ENCODE data around the gene TMEM220.
"Not testable (repeated sequence)": the region's sequence is repeated elsewhere in the genome, so short reads cannot be mapped to it uniquely, and the experiment has no call there.

TMEM220 gene

GRCh38 chr17:10716218-10716617 lies 13.6 kb downstream of the TMEM220 start:
- H3K27me3 ChIP-seq (ENCODE audit: control insufficient read depth in 2 of 2, insufficient read depth in 2 of 2, low read length in 2 of 2) = no peaks in the 10 kb centered on the region
- peaks cover 18 to 19% of the 10 kb centered on the region in 2 donors for H3K36me3 ChIP-seq (ENCODE audit: control insufficient read depth in 2 of 2, insufficient read depth in 2 of 2, low read length in 2 of 2)
- H3K9ac ChIP-seq (ENCODE audit: low read depth in 1 of 2, low read length in 2 of 2) = no peak overlapping the region
- H3K4me3 ChIP-seq (ENCODE audit: low read length in 2 of 2) = no peak overlapping the region
- no peaks in the 10 kb centered on the region for H3K4me1 ChIP-seq (ENCODE audit: control insufficient read depth in 2 of 2, insufficient read depth in 2 of 2, low read length in 2 of 2)
- H3K9me3 ChIP-seq (ENCODE audit: control insufficient read depth in 2 of 2, low read length in 2 of 2) = no peaks in the 10 kb centered on the region
- no peak overlapping the region for H3K27ac ChIP-seq (ENCODE audit: low read depth in 2 of 2, low read length in 2 of 2)

- no peak overlapping the region for H3K4me3 ChIP-seq (ENCODE audit: low read length in 2 of 2)
- H3K36me3 ChIP-seq (ENCODE audit: control insufficient read depth in 2 of 2, insufficient read depth in 2 of 2, low read length in 2 of 2) = peaks cover 33 to 36% of the 10 kb centered on the region in 2 donors
Observed at GRCh38 chr17:10713318-10713717, 16.5 kb downstream of the TMEM220 start.

GRCh38 chr17:10705727-10706126 lies 24.1 kb downstream of the TMEM220 start:
- H3K4me3 ChIP-seq (ENCODE audit: low read length in 2 of 2) = no peak overlapping the region
- H3K9me3 ChIP-seq (ENCODE audit: control insufficient read depth in 2 of 2, low read length in 2 of 2) = no peaks in the 10 kb centered on the region
- H3K4me1 ChIP-seq (ENCODE audit: control insufficient read depth in 2 of 2, insufficient read depth in 2 of 2, low read length in 2 of 2) = no peaks in the 10 kb centered on the region
- peaks cover 29 to 37% of the 10 kb centered on the region in 2 donors for H3K36me3 ChIP-seq (ENCODE audit: control insufficient read depth in 2 of 2, insufficient read depth in 2 of 2, low read length in 2 of 2)
- H3K27me3 ChIP-seq (ENCODE audit: control insufficient read depth in 2 of 2, insufficient read depth in 2 of 2, low read length in 2 of 2) = no peaks in the 10 kb centered on the region
- no peak overlapping the region for H3K27ac ChIP-seq (ENCODE audit: low read depth in 2 of 2, low read length in 2 of 2)
- H3K9ac ChIP-seq (ENCODE audit: low read depth in 1 of 2, low read length in 2 of 2) = no peak overlapping the region

More at GRCh38 chr17:10713318-10713717, 16.5 kb downstream of the TMEM220 start:
- Histone ChIP-seq H3K27ac (ENCODE audit: low read depth in 2 of 2, low read length in 2 of 2) (no peak overlapping the region), H3K4me1 (ENCODE audit: control insufficient read depth in 2 of 2, insufficient read depth in 2 of 2, low read length in 2 of 2) (no peaks in the 10 kb centered on the region), H3K27me3 (ENCODE audit: control insufficient read depth in 2 of 2, insufficient read depth in 2 of 2, low read length in 2 of 2) (no peaks in the 10 kb centered on the region), H3K9me3 (ENCODE audit: control insufficient read depth in 2 of 2, low read length in 2 of 2) (no peaks in the 10 kb centered on the region), H3K9ac (ENCODE audit: low read depth in 1 of 2, low read length in 2 of 2) (no peak overlapping the region)

- no peak overlapping the region for H3K9ac ChIP-seq (ENCODE audit: low read depth in 1 of 2, low read length in 2 of 2)
- no peaks in the 10 kb centered on the region for H3K9me3 ChIP-seq (ENCODE audit: control insufficient read depth in 2 of 2, low read length in 2 of 2)
- H3K4me3 ChIP-seq (ENCODE audit: low read length in 2 of 2) = no peak overlapping the region
- H3K27me3 ChIP-seq (ENCODE audit: control insufficient read depth in 2 of 2, insufficient read depth in 2 of 2, low read length in 2 of 2) = no peaks in the 10 kb centered on the region
- peaks cover 4 to 5% of the 10 kb centered on the region in 2 donors for H3K4me1 ChIP-seq (ENCODE audit: control insufficient read depth in 2 of 2, insufficient read depth in 2 of 2, low read length in 2 of 2)
- no peak overlapping the region for H3K27ac ChIP-seq (ENCODE audit: low read depth in 2 of 2, low read length in 2 of 2)
- peaks cover 11 to 17% of the 10 kb centered on the region in 2 donors for H3K36me3 ChIP-seq (ENCODE audit: control insufficient read depth in 2 of 2, insufficient read depth in 2 of 2, low read length in 2 of 2)
Observed at GRCh38 chr17:10702574-10702973, 27.2 kb downstream of the TMEM220 start.

- Histone ChIP-seq H3K4me1 (ENCODE audit: control insufficient read depth in 2 of 2, insufficient read depth in 2 of 2, low read length in 2 of 2) (peaks cover 9 to 10% of the 10 kb centered on the region in 2 donors), H3K9ac (ENCODE audit: low read depth in 1 of 2, low read length in 2 of 2) (no peak overlapping the region), H3K36me3 (ENCODE audit: control insufficient read depth in 2 of 2, insufficient read depth in 2 of 2, low read length in 2 of 2) (peaks cover 0 to 4% of the 10 kb centered on the region in 2 donors), H3K4me3 (ENCODE audit: low read length in 2 of 2) (no peak overlapping the region), H3K27ac (ENCODE audit: low read depth in 2 of 2, low read length in 2 of 2) (no peak overlapping the region), H3K9me3 (ENCODE audit: control insufficient read depth in 2 of 2, low read length in 2 of 2) (no peaks in the 10 kb centered on the region), H3K27me3 (ENCODE audit: control insufficient read depth in 2 of 2, insufficient read depth in 2 of 2, low read length in 2 of 2) (no peaks in the 10 kb centered on the region)
Observed at GRCh38 chr17:10699856-10700255, 30.0 kb downstream of the TMEM220 start.

- peaks cover 9 to 10% of the 10 kb centered on the region in 2 donors for H3K4me1 ChIP-seq (ENCODE audit: control insufficient read depth in 2 of 2, insufficient read depth in 2 of 2, low read length in 2 of 2)
- H3K9me3 ChIP-seq (ENCODE audit: control insufficient read depth in 2 of 2, low read length in 2 of 2) = no peaks in the 10 kb centered on the region
- H3K4me3 ChIP-seq (ENCODE audit: low read length in 2 of 2) = peak overlapping the region; percentile 79 to 93
Observed at GRCh38 chr17:10698096-10698818, 31.6 kb downstream of the TMEM220 start.

GRCh38 chr17:10697092-10698081 lies 32.4 kb downstream of the TMEM220 start, which contains the start of the genes ADPRM and SCO1:
Gene ADPRM, plus strand, starts transcription at chr17:10697594. Its CDS starts 7,333 bp downstream, at chr17:10704927.
Gene SCO1, minus strand, starts transcription at chr17:10697533. Its CDS starts 26 bp downstream, at chr17:10697507.
- peaks cover 9 to 10% of the 10 kb centered on the region in 2 donors for H3K4me1 ChIP-seq (ENCODE audit: control insufficient read depth in 2 of 2, insufficient read depth in 2 of 2, low read length in 2 of 2)
- no peaks in the 10 kb centered on the region for H3K27me3 ChIP-seq (ENCODE audit: control insufficient read depth in 2 of 2, insufficient read depth in 2 of 2, low read length in 2 of 2)
- H3K4me3 ChIP-seq (ENCODE audit: low read length in 2 of 2) = peak within 1 kb of the TSS; percentile 79 to 93
- H3K36me3 ChIP-seq (ENCODE audit: control insufficient read depth in 2 of 2, insufficient read depth in 2 of 2, low read length in 2 of 2) = peaks cover 19% of the 10 kb centered on the region in 2 donors
- peak within 1 kb of the TSS; percentile 90 to 93 for H3K27ac ChIP-seq (ENCODE audit: low read depth in 2 of 2, low read length in 2 of 2)
- H3K9me3 ChIP-seq (ENCODE audit: control insufficient read depth in 2 of 2, low read length in 2 of 2) = no peaks in the 10 kb centered on the region
- peak within 1 kb of the TSS; percentile 94 to 97 for H3K9ac ChIP-seq (ENCODE audit: low read depth in 1 of 2, low read length in 2 of 2)

More at GRCh38 chr17:10698096-10698818, 31.6 kb downstream of the TMEM220 start:
- peak overlapping the region; percentile 94 to 97 for H3K9ac ChIP-seq (ENCODE audit: low read depth in 1 of 2, low read length in 2 of 2)
- H3K27ac ChIP-seq (ENCODE audit: low read depth in 2 of 2, low read length in 2 of 2) = peak overlapping the region; percentile 90 to 93
- H3K27me3 ChIP-seq (ENCODE audit: control insufficient read depth in 2 of 2, insufficient read depth in 2 of 2, low read length in 2 of 2) = no peaks in the 10 kb centered on the region
- peaks cover 10 to 16% of the 10 kb centered on the region in 2 donors for H3K36me3 ChIP-seq (ENCODE audit: control insufficient read depth in 2 of 2, insufficient read depth in 2 of 2, low read length in 2 of 2)

- not testable (repeated sequence) for H3K4me1 ChIP-seq (ENCODE audit: control insufficient read depth in 2 of 2, insufficient read depth in 2 of 2, low read length in 2 of 2); H3K9ac ChIP-seq (ENCODE audit: low read depth in 1 of 2, low read length in 2 of 2)
- H3K4me3 ChIP-seq (ENCODE audit: low read length in 2 of 2) = peak overlapping the region; percentile 79 to 93
Observed at GRCh38 chr17:10695875-10696407, 33.9 kb downstream of the TMEM220 start.

GRCh38 chr17:10687499-10687898 lies 42.3 kb downstream of the TMEM220 start:
- Histone ChIP-seq H3K9me3 (ENCODE audit: control insufficient read depth in 2 of 2, low read length in 2 of 2) (no peaks in the 10 kb centered on the region), H3K4me1 (ENCODE audit: control insufficient read depth in 2 of 2, insufficient read depth in 2 of 2, low read length in 2 of 2) (no peaks in the 10 kb centered on the region), H3K4me3 (ENCODE audit: low read length in 2 of 2) (no peak overlapping the region), H3K36me3 (ENCODE audit: control insufficient read depth in 2 of 2, insufficient read depth in 2 of 2, low read length in 2 of 2) (peaks cover 52 to 63% of the 10 kb centered on the region in 2 donors), H3K27me3 (ENCODE audit: control insufficient read depth in 2 of 2, insufficient read depth in 2 of 2, low read length in 2 of 2) (no peaks in the 10 kb centered on the region), H3K9ac (ENCODE audit: low read depth in 1 of 2, low read length in 2 of 2) (no peak overlapping the region), H3K27ac (ENCODE audit: low read depth in 2 of 2, low read length in 2 of 2) (no peak overlapping the region)

More at GRCh38 chr17:10695875-10696407, 33.9 kb downstream of the TMEM220 start:
- not testable (repeated sequence) for H3K27me3 ChIP-seq (ENCODE audit: control insufficient read depth in 2 of 2, insufficient read depth in 2 of 2, low read length in 2 of 2); H3K27ac ChIP-seq (ENCODE audit: low read depth in 2 of 2, low read length in 2 of 2); H3K9me3 ChIP-seq (ENCODE audit: control insufficient read depth in 2 of 2, low read length in 2 of 2)
- H3K36me3 ChIP-seq (ENCODE audit: control insufficient read depth in 2 of 2, insufficient read depth in 2 of 2, low read length in 2 of 2) = peaks cover 33% of the 10 kb centered on the region in 2 donors
